Subcutaneous adipose tissue (tissue), 4 donors: ENCODE results near the gene SPRING1. TPM values are rescaled to one million over a fixed set of nuclear protein-coding genes. Genes with fewer than 3 reads are reported as not detected.

Experiments
- CTCF ChIP-seq: fragments of 450-650 bp; IDR thresholded peaks from one replicate; pipeline ENCODE4 v1.5.1; 2016; ENCODE audit warnings: low read depth, mild to moderate bottlenecking, control low read depth, antibody characterized with exemption, moderate library complexity
- total RNA-seq, 4 donors: library from RNA; depleted of rRNA; stranded (reverse); fragments of >200 nt; gene quantifications; one replicate each; pipeline ENCODE4 v1.1.0, GENCODE V29; 2016

Gene SPRING1, protein sequence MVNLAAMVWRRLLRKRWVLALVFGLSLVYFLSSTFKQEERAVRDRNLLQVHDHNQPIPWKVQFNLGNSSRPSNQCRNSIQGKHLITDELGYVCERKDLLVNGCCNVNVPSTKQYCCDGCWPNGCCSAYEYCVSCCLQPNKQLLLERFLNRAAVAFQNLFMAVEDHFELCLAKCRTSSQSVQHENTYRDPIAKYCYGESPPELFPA
- 10 to 100 TPM in 3 of 4 donors, 1 to 10 TPM in 1; 9.6 to 38.1 (median 16.8) TPM for total RNA-seq

DNA sequence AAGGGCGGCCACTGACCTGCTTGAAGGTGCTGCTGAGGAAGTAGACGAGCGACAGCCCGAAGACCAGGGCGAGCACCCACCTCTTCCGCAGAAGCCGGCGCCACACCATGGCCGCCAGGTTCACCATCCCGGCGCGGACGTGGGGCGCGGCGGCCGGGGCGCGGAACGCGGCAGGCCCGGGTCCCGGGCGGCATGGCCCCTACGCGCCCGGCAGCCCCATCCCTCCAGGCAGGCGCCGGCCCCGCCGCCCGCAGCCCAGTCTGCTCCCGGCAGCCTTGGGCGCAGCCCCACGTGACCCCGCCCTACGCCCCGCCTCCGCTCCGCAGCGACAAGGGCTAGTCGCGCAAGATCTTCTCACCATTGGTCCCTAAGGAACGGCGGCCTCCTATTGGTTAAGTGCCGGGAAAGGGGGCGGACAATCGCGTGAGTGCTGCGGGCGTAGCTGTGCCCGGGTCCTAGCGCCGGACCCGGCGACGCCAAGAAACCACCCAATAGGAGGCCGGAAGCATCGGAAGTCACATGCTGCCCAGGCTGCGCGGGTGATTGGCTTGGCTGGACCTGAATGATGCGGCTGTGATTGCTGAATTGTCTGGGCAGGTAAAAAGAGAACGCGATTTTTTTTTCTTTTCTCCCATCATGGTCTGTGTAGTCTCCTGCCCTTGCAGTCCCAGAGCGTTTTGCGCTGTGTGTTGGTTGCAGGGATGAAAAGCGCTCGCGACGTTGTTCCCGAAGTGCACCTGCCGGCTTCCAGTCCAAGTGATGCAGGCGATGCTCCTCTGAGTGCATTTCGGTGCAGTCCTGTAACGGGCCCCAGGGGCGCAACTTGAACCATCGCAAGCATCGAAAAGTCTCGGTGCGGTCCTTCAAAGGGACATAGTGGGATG lies at the start of gene SPRING1, which contains the start of gene RNFT2:
Gene SPRING1 (minus strand): TSS at position 296 of the 884 bp plus-strand sequence. CDS start 169 bp downstream, at position 127.
Gene RNFT2 (plus strand): TSS at position 542 of the 884 bp plus-strand sequence. CDS start 2,183 bp downstream, outside the sequence.
- TF ChIP-seq CTCF: no peak

DNA sequence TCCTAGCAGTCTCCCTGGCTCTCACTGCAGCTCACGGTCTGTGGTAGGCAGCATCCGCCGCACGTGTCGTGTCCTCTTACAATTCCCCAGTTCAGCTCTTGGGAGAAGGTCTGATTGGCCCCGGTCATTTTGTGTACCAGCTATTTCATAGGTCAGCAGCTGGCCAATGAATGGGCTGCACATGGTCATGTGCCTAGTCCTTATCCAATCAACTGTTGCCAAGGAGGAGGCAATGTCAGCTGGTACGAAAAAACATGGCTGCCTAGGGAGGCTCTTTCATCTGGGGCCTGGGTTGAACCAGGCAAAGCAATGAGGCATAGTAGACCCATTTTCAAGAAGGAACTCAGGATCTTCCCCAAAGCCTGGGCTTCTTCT lies 46.4 kb upstream of the SPRING1 start:
- no peak for TF ChIP-seq CTCF

DNA sequence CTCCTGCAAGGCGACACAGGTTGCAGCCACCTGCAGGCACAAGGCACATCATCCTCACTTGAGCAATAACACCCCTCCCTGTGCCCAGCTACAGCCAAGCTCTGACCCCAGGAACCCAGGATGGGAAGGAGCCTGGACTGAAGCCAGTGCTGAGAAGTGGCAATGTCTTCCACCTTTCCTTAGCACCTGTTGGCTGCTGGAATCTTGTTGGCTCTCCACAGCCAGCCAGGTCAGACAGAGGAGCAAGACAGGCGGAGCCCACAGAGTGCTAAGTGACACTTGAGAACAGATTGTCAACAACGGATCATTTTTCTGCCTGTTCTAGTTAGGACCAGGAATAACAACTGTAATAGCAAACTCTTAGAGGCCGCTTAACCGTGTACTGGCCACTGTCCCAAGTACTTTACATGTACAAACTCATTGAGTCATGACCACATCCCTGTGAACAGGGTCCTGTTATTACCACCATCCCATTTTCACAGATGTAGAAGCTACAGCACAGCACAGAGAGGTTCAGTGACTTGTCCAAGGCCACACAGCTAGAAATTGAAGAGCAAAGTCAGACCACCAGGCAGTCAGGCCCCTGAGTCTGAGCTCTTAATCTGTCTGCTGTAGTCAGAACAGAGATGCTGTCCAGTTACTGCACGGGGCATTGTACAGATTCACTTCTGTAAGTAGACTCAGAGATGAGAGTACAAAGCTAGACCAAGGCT lies 45.8 kb upstream of the SPRING1 start:
- no peak for TF ChIP-seq CTCF

DNA sequence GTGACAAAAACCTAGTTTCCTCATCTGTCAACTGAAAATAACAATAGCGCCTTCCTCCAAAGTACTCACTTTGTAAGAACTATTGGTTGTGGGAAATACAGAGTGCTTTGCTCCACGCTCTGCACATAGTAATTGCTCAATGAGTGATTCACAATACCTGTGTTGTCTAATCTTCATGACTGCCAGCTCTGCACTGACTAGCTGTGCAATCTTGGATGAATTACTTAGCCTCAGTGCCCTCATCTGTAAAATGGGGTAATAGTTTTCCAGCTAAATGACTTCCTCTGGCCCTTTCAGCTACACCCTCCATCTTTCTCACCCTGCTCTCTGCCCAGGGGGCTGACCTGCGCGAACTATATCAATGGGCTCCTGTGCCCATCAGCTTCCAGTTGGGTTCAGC lies 43.1 kb upstream of the SPRING1 start:
- TF ChIP-seq CTCF: no peak

DNA sequence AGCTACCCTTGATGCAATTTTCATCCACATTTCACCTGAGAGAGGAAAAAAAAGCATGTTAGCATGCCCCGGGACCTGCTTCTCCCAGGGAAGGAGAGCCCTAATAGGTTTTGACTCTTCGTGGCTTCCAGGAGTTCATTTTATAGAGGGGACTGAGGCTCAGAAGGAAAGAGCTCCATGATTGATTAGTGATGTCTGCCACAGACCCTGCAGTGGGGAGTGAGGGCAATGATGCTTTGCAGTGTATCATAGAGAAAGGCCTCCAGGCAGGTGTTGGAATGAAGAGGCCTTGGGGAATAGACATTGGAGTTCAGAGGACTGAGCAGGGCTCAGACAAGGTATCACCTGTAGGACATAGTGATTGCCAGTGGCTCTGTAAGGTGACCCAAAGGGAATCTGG lies 41.7 kb upstream of the SPRING1 start:
- TF ChIP-seq CTCF: no peak

- TF ChIP-seq CTCF: no peak
Measured at GRCh38 chr12:116777245-116777644, 39.4 kb upstream of the SPRING1 start.

DNA sequence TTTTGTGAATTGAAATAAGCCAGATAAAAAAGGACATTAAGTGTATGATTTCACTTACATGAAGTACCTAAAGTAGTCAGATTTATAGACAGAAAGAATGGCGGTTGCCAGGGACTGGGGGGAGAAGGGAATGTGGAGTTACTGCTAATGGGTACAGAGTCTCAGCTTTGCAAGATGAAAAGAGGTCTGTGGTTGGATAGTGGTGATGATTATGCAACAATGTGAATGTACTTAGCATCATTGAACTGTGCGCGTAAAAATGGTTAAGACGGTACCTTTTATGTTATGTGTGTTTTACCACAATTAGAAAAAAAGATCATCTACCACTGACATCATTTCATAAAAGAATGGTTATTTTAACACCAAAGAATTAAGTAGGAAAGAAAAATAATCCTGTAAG lies 36.2 kb upstream of the SPRING1 start:
- no peak for TF ChIP-seq CTCF
